GM19099 (cell line): Measurements from ENCODE around the gene COL27A1.

Experiments
- POLR2A ChIP-seq: IDR thresholded peaks from 3 replicates; pipeline ENCODE4 v1.6.1; 2011; ENCODE audit warnings: low read depth; ENCODE audit not compliant: insufficient read length; ENCODE audit errors: extremely low read depth

The COL27A1 gene

DNA sequence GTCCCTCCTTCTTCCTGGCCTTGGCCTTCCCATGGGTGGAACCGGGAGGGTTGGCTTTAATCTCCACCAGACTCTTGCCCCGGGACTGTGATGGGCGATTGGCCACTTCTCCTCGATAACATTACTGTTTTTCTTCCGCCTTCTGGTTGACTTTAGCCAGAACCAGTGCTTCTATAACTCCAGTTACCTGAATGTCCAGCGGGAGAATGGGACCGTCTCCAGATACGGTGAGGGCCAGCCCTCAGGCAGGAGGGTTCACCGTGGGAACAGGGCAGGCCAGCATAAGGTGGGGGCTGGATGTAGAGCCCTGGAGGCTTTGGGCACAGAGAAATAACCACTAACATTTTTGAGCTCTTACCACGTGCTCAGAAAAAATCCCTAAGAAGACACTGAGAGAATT is 175.3 kb downstream of the COL27A1 start:
- TF ChIP-seq POLR2A = no peak

DNA sequence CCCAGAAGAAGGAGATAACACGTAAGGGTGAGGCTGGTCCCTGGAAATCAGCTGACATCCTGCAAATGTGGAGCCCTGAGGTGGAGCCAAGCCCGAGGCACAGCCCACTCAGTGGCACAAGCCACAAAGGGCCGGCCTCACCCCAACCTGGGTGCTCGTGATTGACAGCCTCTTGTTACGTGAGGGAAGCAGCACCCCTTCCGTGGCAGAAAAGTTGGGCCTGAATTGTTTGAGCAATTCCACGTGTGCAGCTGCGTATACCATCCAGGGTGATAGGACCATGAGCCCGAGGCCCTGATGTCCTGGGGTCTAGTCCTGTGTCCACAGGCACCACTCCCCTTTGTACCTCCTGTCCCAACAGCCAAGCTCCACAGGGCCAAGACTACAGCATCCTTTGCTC is 179.2 kb downstream of the COL27A1 start:
- TF ChIP-seq POLR2A = no peak

DNA sequence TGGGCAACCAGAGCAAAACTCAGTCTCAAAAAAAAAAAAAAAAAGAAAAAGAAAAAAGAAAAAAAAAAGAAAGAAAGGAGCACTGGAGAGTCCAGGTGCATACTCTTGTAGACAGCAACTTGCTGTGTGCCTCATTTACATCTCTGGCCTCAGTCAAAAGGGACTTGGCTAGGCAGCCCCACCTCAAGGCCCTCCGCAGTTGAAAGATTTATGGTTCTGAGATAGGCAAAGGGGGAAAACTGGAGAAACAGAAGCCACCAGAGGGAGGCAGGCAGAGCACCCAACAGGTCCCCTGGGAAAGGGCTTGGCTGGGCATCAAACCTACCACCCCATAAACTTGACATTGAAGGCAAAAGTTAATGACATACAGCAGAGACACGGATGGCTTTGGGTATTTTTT is 180.4 kb downstream of the COL27A1 start:
- TF ChIP-seq POLR2A = no peak

DNA sequence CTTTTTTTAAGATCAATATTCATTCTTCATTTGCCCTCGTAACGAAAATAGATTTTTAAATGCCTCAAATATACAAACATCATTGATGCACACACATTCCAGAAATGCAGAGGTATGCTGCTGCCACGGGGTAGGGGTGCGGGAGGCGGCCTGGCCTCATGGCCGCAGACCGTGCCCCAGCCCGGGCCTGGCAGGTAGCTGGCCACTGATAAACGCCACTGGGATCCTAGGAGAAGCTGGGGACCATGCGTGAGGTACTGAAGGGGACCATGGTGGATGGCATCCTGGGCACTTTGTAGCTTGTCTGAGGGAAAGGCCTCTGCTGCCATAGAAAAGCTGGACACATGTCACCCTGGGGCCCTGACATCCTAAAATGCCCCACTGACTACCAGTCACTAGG is 180.8 kb downstream of the COL27A1 start:
- no peak for TF ChIP-seq POLR2A

DNA sequence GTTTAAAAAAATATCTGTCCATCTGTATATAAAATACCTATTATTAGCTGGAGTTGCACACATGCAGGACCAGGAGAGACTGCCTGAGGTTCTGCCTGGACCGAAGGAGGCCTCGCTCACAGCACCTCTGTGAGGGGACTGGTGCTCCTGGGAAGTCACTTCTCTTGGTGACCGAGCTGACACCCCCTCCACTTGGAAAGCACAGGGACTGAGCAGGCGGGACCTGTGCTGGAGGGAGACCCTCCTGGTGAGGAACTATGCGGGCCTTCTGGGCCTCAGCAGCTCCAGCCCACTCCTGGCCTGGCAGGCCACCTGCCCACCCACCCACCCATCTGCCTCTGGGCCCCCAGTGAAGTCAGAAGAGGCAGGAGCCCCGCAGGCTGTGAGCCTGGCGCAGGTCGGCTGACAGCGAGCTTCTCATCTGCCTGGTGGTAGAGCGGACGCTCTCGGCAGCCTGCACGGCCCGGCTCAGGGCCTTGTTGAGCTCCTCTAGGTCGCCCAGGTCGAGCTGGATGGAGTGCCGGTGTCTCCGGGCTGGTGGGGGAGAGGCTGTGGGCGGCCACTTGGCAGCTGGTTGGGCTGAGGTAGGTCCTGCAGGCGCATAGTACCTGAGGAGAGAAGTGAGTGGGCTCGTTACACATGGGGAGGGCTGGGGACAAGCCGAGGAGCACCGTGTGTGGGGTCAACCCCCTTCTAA is 181.5 kb downstream of the COL27A1 start:
- TF ChIP-seq POLR2A = no peak

DNA sequence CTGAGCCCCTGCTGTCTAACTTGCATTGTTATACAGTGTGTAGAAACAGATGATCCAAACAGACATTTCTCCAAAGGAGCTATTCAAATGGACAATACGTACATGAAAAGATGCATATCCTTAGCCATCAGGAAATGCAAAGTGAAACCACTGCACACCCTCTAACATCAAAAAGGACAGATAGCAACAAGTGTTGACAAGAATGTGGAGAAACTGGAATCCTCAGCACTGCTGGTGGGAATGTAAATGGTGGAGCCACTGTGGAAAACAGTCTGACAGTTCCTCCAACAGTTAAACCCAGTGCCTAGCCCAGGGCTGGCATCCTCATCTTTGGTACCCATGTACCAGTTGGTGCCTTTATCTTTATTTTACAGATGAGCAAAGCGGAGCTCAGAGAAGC is 182.8 kb downstream of the COL27A1 start:
- TF ChIP-seq POLR2A = no peak

DNA sequence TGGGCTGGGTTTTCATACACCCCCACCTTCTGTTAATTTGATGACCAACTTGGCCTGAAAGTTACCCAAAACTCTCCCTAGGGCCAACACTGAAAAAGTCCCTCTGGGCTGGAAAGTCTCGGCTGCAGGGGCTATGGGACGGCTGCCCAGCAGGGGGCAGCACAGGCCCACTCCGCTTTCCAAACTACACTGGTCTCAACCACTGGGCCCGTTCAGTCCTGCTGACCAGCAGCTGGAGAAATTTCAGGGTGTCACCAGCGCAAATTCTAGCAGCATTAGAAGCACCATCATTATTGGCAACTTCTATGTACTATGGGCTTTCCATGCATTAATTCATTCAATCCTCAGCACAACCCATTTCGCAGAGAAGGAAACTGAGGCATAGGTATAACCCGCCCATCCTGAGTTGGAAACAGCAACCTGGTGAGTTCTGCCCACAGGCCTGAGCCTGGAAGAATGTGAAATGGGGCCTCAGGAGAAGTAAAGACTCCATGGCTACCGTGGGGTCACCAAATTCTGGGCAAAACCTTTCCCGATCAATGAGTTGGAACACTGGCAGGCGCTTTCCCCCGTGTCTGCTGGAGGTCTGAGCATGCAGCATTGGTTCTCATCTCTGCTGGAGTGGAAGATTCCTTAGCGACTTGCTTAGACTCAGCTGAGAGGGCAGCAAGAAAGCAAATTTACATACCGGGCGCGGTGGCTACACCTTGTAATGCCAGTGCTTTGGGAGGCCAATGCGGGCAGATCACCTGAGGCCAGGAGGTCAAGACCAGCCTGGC is 184.0 kb downstream of the COL27A1 start:
- no peak for TF ChIP-seq POLR2A

DNA sequence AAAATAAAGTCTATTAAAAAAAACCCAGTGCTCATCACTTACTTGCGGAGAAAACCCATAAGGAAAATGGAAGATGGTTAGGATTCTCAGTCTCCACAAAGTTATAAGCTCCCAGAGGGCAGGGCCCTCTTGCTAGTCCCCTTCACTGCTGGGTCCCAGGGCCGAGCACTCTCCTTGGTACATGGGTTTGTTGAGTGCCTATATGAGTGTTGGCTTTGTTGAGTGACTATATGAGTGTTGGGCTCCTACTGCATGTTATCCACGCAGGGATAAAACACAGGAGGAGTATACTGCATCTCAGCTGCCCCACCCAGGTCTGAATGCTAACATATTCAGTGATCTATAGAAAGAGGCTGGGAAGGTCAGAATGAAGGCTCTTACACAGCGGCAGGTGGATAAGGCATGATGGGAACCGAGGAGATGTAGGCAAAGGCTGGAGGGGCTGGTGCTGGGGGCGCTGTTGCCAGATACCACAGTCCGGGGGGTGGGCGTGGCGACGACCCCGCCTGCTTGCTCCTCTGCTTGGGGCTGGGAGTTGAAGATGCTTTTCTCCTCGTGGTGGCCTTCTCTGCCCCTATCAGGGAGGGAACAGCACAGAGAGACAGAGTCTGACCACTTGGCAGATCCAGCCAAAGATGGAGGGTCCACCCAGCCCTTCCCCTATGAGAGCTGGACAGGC is 186.0 kb downstream of the COL27A1 start:
- no peak for TF ChIP-seq POLR2A

DNA sequence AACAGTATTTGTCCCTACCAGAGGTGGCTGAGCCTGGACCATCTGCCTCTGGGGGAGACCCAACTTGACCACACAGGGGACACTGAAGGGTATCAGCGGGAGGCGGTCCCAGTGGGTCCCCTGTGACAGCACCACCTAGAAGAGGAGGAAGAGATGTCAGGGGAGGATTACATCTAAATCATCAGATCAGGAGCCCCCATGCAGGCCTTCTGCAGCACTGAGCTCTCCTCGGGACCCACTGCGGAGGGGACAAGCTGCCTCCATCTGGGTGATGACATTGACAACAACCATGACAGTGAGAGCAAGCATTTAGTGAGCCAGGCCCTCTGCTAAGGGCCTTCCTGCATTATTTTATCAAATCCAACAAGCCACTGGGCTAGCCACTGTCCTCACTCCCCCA is 186.7 kb downstream of the COL27A1 start:
- TF ChIP-seq POLR2A = no peak

DNA sequence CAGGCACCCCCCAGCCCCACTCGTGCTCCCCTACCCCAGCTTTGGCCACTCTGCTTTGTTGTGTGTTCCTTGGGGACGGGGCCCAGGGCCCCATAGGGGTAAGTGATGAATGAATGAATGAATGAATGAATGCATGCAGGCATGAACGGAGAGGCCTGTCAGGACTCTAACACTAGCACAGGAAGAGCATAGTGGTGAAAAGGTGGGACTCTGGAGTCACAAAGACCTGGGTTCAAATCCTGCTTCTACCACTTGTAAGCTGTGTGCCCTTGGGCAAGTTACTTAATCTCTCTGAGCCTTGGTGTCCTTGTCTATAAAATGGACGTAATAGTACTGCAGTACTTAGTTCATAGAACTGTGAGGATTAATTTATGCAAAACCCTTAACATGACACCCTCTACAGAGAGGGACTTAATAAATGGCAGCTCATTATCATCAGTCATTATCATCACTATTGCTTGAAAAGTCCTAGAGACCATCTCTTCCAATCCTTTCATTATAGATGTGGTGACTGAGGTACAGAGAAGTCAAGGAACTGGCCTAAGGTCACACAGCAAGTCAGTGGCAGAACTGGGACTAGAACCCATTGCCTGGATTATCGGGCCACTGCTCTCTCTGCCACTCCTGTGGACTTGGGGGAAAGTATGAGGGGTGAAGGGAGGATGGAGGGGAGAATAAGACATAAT is 187.6 kb downstream of the COL27A1 start:
- TF ChIP-seq POLR2A = no peak

DNA sequence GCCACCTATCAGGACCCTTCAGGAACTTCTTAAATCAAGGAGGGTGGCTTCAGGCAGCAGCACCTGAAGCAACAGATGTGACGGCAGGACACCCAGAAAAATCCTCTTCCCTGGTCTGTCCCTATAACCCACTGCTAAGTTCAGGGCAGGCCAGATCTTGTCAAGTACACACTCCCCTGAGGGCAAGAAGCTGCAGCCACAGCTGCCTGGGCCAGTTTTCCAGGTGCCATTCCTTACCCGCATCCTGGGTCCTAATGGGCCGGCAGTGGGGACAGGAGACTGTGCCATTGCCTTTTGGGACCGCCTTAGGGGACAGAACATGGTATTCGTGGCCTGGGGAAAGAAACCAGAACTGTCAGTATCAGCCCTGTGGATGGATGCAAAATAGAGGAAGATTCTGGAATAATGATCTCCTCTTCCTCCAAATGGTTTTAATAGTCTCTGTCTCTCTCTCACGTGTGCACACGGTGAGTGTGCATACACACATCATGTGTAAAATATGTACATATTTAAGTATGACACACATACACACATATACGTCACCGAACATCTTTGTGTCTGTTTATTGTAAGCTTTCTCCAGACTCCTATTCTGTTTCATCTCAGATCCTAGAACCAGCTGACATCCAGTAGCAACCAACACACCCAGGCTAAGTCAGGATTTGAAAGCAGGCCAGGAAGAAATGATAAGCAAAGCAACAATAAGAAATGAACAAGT is 188.3 kb downstream of the COL27A1 start:
- TF ChIP-seq POLR2A = no peak

DNA sequence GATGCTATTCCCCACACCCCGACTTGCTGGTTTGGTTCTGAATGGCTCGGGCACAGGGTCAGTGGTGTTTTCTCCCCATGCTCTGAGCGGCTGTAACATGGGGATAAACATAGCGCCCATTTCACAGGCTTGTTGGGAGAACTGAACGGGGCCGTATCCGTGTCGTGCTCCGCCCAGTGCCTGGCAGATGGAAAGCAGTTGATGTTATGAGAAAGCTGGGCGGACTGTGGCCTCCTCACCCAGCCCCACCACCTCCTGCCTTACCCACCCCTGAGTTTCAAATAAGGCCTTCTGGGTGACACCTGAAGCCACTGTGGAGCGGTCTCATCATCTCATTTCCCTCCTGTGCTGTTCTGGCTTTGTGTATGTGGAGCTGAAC is 188.8 kb downstream of the COL27A1 start:
- TF ChIP-seq POLR2A = no peak

DNA sequence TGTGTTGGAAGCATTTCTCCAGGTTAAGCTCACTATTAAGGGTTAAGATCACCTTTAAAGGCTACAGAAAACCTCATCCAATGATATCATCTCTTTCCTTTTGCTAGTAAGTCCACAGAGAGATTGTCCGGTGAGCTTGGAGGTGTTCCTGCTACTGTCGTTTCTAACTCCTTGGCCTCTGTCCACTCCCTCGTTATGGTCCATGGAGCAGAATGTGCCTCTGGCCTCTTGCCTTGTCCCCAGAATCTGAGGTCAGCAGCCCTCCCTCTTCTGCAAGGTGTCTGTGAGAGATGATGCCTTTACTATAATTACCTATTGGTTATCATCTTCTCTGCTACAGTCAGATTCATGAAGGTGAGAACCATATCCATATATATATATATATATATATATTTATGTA is 189.4 kb downstream of the COL27A1 start:
- no peak for TF ChIP-seq POLR2A

DNA sequence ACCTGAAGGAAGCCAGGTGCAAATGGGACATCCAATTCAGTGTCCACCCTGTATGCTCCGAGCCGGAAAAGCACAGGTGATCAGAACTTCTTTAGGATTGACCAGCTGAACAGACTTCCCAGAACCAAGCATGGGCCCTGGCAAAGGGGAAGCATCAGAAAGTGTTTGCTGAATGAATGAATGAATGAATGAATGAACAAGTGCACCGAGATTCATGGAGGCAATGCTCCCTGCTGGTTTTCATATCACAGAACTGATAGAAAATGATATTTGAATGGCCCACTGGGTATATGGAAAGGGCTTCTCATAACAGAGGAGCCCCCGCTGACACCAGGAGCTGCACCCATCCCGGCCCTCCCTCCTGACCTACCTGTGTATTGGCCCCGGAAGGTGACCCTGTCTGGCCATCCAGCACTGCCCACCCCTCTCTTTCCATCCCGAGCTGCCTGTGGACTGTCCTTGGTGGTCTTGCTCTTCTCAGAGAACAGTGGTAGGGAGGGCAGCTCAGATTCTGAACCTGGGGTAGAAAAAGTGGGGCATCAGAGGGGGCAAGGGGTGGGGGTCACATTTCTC is 190.2 kb downstream of the COL27A1 start:
- no peak for TF ChIP-seq POLR2A

DNA sequence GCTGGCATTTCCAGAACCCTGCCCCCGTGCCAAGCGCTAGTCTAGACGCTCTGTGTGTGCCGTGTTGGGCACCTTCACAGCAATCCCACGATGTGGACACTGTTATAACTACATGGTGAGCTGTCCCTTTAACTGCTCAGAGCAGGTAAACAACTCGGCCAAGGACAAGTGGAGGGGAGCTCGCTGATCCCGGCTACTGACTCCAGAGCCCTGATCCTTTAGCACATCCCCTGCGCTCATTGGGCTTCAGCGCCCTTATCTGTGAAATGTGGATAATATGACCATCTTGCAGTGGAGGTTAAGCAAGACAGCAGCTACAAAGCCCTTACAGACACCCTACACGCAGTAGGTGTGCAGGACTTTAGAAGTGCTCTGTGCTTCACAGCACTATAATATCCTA is 190.8 kb downstream of the COL27A1 start:
- TF ChIP-seq POLR2A = no peak

DNA sequence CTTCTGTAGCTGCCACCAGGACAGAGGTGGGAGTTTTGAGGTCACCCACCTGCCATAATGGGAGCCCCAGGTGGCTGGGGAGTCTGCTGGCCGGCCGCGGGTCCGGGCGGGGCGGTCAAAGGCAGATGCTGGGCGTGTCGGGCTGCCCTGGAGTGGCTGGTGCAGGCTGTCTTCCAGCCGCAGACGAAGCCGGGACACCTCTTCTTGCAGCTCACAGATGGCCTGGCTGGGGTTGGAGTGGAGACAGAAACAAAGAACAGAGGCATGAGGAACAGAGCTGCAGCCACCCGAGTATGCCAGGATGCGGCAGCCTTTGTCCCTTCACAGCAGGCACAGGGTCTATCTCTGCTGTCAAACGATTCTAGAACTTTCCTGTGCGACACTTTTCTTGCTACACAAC is 192.3 kb downstream of the COL27A1 start:
- no peak for TF ChIP-seq POLR2A
